Stimulated activated CD4-positive, alpha-beta T cell treated with anti-CD3 and anti-CD28 coated beads, Interleukin-12 subunit alpha, Interleukin-12 subunit beta, amount 100 ng/mL, for 24 hours (primary cell): ENCODE measurements around the gene BARHL2.

ENCODE experiments used
- DNase-seq, 2 experiments: peaks; one replicate each; pipeline ENCODE4 v3.0.0-alpha.2; 2020; ENCODE audit warnings: low read depth in 2 of 2

BARHL2 gene

GRCh38 chr1:90716552-90717355 lies at the start of gene BARHL2:
Gene BARHL2, minus strand, starts transcription at chr1:90717302. Its CDS starts 107 bp downstream, at chr1:90717195.
- DNase-seq: no peak

GRCh38 chr1:90763930-90764329 lies 46.8 kb upstream of the BARHL2 start:
- no peak for DNase-seq

- DNase-seq: no peak
Measured at GRCh38 chr1:90763506-90763905, 46.4 kb upstream of the BARHL2 start.

GRCh38 chr1:90761781-90762589 lies 44.9 kb upstream of the BARHL2 start:
- no peak for DNase-seq

- no peak for DNase-seq
Measured at GRCh38 chr1:90761156-90761555, 44.1 kb upstream of the BARHL2 start.

GRCh38 chr1:90753556-90753955 lies 36.5 kb upstream of the BARHL2 start:
- no peak for DNase-seq

GRCh38 chr1:90748668-90749067 lies 31.6 kb upstream of the BARHL2 start:
- DNase-seq: no peak

- no peak for DNase-seq
Measured at GRCh38 chr1:90746857-90747256, 29.8 kb upstream of the BARHL2 start.

GRCh38 chr1:90745972-90746371 lies 28.9 kb upstream of the BARHL2 start:
- DNase-seq: no peak

GRCh38 chr1:90732136-90732535 lies 15.0 kb upstream of the BARHL2 start:
- DNase-seq: no peak

GRCh38 chr1:90731382-90732050 lies 14.4 kb upstream of the BARHL2 start:
- DNase-seq: no peak

- DNase-seq: no peak
Measured at GRCh38 chr1:90730243-90731022, 13.3 kb upstream of the BARHL2 start.

- DNase-seq: no peak
Measured at GRCh38 chr1:90729504-90730242, 12.6 kb upstream of the BARHL2 start.

- DNase-seq: no peak
Measured at GRCh38 chr1:90728502-90729287, 11.6 kb upstream of the BARHL2 start.

- DNase-seq: no peak
Measured at GRCh38 chr1:90727917-90728501, 10.9 kb upstream of the BARHL2 start.

GRCh38 chr1:90726986-90727480 lies 9.9 kb upstream of the BARHL2 start:
- no peak for DNase-seq

GRCh38 chr1:90726425-90726985 lies 9.4 kb upstream of the BARHL2 start:
- DNase-seq: no peak

- no peak for DNase-seq
Measured at GRCh38 chr1:90725657-90726424, 8.7 kb upstream of the BARHL2 start.
